GM19099 (cell line): Measurements from ENCODE around the gene ARF1.

Source experiments
- POLR2A ChIP-seq: IDR thresholded peaks from 3 replicates; pipeline ENCODE4 v1.6.1; 2011; ENCODE audit warnings: low read depth; ENCODE audit not compliant: insufficient read length; ENCODE audit errors: extremely low read depth

ARF1 gene

GRCh38 chr1:228073061-228073856 is 9.2 kb upstream of the ARF1 start:
- TF ChIP-seq POLR2A, result no peak

GRCh38 chr1:228073857-228074545 is 8.5 kb upstream of the ARF1 start:
- no peak for TF ChIP-seq POLR2A

- no peak for TF ChIP-seq POLR2A
Observed at GRCh38 chr1:228074954-228075730, 7.4 kb upstream of the ARF1 start.

- TF ChIP-seq POLR2A, result no peak
Observed at GRCh38 chr1:228075801-228076271, 6.7 kb upstream of the ARF1 start.

- TF ChIP-seq POLR2A, result no peak
Observed at GRCh38 chr1:228076796-228077430, 5.6 kb upstream of the ARF1 start.

- TF ChIP-seq POLR2A, result no peak
Observed at GRCh38 chr1:228077565-228078330, 4.8 kb upstream of the ARF1 start.

GRCh38 chr1:228079013-228079412 is 3.5 kb upstream of the ARF1 start:
- TF ChIP-seq POLR2A, result no peak

GRCh38 chr1:228079601-228080263 is 2.8 kb upstream of the ARF1 start:
- TF ChIP-seq POLR2A, result no peak

- TF ChIP-seq POLR2A, result no peak
Observed at GRCh38 chr1:228081144-228081543, 1.4 kb upstream of the ARF1 start.

GRCh38 chr1:228081578-228082213 is 812 bp upstream of the ARF1 start:
- no peak for TF ChIP-seq POLR2A

- peak; percentile 45 for TF ChIP-seq POLR2A
Observed at GRCh38 chr1:228082918-228083870, 686 bp downstream of the ARF1 start.

- no peak for TF ChIP-seq POLR2A
Observed at GRCh38 chr1:228083871-228084278, 1.4 kb downstream of the ARF1 start.
